Measurements from ENCODE around the gene BEND5. TPM values are rescaled to one million over a fixed set of nuclear protein-coding genes. Genes with fewer than 3 reads are reported as not detected.

The BEND5 gene
- total RNA-seq, 1 donor from 2014 or later = 1.7 TPM

- H3K4me1 Mint-ChIP-seq (ENCODE audit: unreplicated experiment) = no peaks in the 10 kb centered on the region
- no peak for TF ChIP-seq CTCF (IDR thresholded peaks at IDR 0.05)
- no peaks in the 10 kb centered on the region for H3K27me3 Mint-ChIP-seq (ENCODE audit: unreplicated experiment)
- no peak for DNase-seq (ENCODE audit: extremely low spot score, unreplicated experiment)
- H3K4me3 Mint-ChIP-seq (ENCODE audit: unreplicated experiment) = no peak overlapping the region
- no peak overlapping the region for H3K27ac Mint-ChIP-seq (ENCODE audit: unreplicated experiment)
- H3K9me3 Mint-ChIP-seq (ENCODE audit: unreplicated experiment) = peaks cover 9% of the 10 kb centered on the region
- H3K36me3 Mint-ChIP-seq (ENCODE audit: unreplicated experiment) = no peaks in the 10 kb centered on the region
Observed at GRCh38 chr1:48767975-48768510, 8.6 kb downstream of the BEND5 start.

DNA sequence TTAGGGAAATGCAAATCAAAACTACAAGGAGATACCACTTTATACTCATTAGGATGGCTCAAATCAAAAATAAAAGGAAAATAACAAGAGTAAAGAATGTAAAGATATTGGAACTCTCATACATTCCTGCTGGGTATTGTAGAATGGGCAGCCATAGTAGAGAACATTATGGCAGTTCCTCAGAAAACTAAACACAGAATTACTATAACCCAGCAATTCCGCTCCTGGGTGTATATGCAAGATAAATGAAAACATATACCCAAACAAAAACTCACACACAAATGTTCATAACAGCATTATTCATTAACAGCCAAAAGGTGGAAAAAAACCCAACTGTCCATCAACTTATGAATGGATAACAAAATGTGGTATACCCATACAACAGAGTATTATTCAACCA is 11.4 kb downstream of the BEND5 start:
- Mint-ChIP-seq H3K9me3 (ENCODE audit: unreplicated experiment) (peaks cover 9% of the 10 kb centered on the region), H3K4me3 (ENCODE audit: unreplicated experiment) (no peak overlapping the region), H3K36me3 (ENCODE audit: unreplicated experiment) (no peaks in the 10 kb centered on the region), H3K27me3 (ENCODE audit: unreplicated experiment) (no peaks in the 10 kb centered on the region), H3K4me1 (ENCODE audit: unreplicated experiment) (no peaks in the 10 kb centered on the region), H3K27ac (ENCODE audit: unreplicated experiment) (no peak overlapping the region)
- DNase-seq (ENCODE audit: extremely low spot score, unreplicated experiment) = no peak
- TF ChIP-seq CTCF (IDR thresholded peaks at IDR 0.05) = no peak

DNA sequence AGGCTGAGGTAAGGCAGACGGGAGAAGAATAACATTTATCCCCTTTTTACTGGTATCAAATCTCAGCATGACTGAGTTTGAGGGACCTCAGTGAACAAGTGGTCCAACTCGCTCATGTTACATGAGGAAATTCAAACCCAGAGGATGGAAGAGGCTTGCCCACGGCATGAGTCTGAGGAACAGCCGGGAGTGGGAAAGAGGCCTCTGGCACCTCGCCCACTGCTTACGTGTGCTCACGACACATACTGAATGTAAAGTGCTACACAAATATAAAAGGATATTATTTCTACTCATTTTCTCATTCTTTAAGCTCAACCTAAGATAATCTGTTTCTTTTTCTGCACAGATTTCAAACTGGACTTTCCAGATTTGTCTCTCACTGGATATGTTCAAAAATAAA is 14.7 kb downstream of the BEND5 start:
- Mint-ChIP-seq H3K27ac (ENCODE audit: unreplicated experiment) (no peak overlapping the region), H3K9me3 (ENCODE audit: unreplicated experiment) (peaks cover 9% of the 10 kb centered on the region), H3K36me3 (ENCODE audit: unreplicated experiment) (peaks cover 2% of the 10 kb centered on the region), H3K4me1 (ENCODE audit: unreplicated experiment) (no peaks in the 10 kb centered on the region), H3K27me3 (ENCODE audit: unreplicated experiment) (no peaks in the 10 kb centered on the region), H3K4me3 (ENCODE audit: unreplicated experiment) (no peak overlapping the region)
- no peak for DNase-seq (ENCODE audit: extremely low spot score, unreplicated experiment)
- TF ChIP-seq CTCF (IDR thresholded peaks at IDR 0.05) = no peak

- peaks cover 2% of the 10 kb centered on the region for H3K36me3 Mint-ChIP-seq (ENCODE audit: unreplicated experiment)
- no peak overlapping the region for H3K27ac Mint-ChIP-seq (ENCODE audit: unreplicated experiment)
- no peaks in the 10 kb centered on the region for H3K4me1 Mint-ChIP-seq (ENCODE audit: unreplicated experiment)
- H3K4me3 Mint-ChIP-seq (ENCODE audit: unreplicated experiment) = no peak overlapping the region
- peaks cover 9% of the 10 kb centered on the region for H3K9me3 Mint-ChIP-seq (ENCODE audit: unreplicated experiment)
- no peaks in the 10 kb centered on the region for H3K27me3 Mint-ChIP-seq (ENCODE audit: unreplicated experiment)
- TF ChIP-seq CTCF (IDR thresholded peaks at IDR 0.05) = no peak
- DNase-seq (ENCODE audit: extremely low spot score, unreplicated experiment) = no peak
Observed at GRCh38 chr1:48761411-48761810, 15.3 kb downstream of the BEND5 start.

GRCh38 chr1:48760857-48761256 is 15.8 kb downstream of the BEND5 start:
- Mint-ChIP-seq H3K4me1 (ENCODE audit: unreplicated experiment) (no peaks in the 10 kb centered on the region), H3K9me3 (ENCODE audit: unreplicated experiment) (peaks cover 9% of the 10 kb centered on the region), H3K36me3 (ENCODE audit: unreplicated experiment) (peaks cover 2% of the 10 kb centered on the region), H3K27me3 (ENCODE audit: unreplicated experiment) (no peaks in the 10 kb centered on the region), H3K4me3 (ENCODE audit: unreplicated experiment) (no peak overlapping the region), H3K27ac (ENCODE audit: unreplicated experiment) (no peak overlapping the region)
- TF ChIP-seq CTCF (IDR thresholded peaks at IDR 0.05) = no peak
- DNase-seq (ENCODE audit: extremely low spot score, unreplicated experiment) = no peak
